HG03060 (cell line): ENCODE data around the gene PLCD3.

Source experiments
- ATAC-seq: cut with Tn5 transposase; IDR thresholded peaks from one replicate; pipeline ENCODE4 v1.9.1; 2021; ENCODE audit warnings: low read depth, moderate number of reproducible peaks; ENCODE audit not compliant: unreplicated experiment

PLCD3 gene, protein sequence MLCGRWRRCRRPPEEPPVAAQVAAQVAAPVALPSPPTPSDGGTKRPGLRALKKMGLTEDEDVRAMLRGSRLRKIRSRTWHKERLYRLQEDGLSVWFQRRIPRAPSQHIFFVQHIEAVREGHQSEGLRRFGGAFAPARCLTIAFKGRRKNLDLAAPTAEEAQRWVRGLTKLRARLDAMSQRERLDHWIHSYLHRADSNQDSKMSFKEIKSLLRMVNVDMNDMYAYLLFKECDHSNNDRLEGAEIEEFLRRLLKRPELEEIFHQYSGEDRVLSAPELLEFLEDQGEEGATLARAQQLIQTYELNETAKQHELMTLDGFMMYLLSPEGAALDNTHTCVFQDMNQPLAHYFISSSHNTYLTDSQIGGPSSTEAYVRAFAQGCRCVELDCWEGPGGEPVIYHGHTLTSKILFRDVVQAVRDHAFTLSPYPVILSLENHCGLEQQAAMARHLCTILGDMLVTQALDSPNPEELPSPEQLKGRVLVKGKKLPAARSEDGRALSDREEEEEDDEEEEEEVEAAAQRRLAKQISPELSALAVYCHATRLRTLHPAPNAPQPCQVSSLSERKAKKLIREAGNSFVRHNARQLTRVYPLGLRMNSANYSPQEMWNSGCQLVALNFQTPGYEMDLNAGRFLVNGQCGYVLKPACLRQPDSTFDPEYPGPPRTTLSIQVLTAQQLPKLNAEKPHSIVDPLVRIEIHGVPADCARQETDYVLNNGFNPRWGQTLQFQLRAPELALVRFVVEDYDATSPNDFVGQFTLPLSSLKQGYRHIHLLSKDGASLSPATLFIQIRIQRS

GRCh38 chr17:45132320-45132571, at the start of gene PLCD3:
PLCD3 (minus strand) TSS chr17:45132515; CDS start chr17:45132410, 105 bp downstream.
- ATAC-seq, result no peak

DNA sequence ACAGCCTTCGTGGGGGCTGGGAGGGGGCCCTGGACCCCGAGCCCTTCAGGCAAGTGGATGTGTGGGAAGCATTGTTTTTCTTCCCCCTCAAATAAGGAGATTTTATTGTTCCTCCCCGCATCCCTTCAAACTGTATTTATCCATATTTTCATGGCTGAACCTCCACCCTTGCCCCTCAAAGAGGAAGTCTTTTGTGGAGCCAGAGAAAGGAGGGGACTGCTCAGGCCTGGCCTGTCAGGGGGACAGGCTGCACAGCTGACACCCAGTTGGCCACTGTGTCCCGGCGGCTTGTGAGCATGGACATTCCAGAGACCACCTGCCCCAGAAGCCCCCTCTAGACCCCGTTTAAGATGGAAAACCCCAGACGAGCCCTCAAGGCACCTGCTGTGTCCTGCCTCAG, 45.2 kb upstream of the PLCD3 start:
- ATAC-seq, result no peak

DNA sequence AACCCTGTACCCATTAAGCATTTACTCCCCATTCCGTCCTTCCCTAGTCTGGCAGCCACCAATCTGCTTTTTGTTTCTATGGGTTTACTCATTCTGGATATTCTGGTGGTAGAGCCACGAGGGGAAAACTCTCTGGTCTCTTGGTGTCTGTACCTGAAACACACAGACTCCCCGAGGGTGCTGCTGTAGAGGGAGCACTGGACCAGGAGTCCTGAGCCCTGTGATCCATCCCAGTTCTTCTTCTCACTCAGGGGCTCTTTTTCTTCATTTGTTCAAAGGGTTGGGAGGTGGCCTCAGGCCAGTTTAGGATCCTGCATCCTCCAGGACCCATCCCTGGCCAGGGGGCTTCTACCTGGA, 43.4 kb upstream of the PLCD3 start:
- no peak for ATAC-seq

- no peak for ATAC-seq
These were observed 40.4 kb upstream of the PLCD3 start for GRCh38 chr17:45172541-45173286.

- no peak for ATAC-seq
These were observed 39.9 kb upstream of the PLCD3 start for GRCh38 chr17:45172232-45172540.

- no peak for ATAC-seq
These were observed 39.3 kb upstream of the PLCD3 start for GRCh38 chr17:45171338-45172231.

GRCh38 chr17:45170931-45171337, 38.6 kb upstream of the PLCD3 start:
- ATAC-seq, result no peak

GRCh38 chr17:45170280-45170930, 38.1 kb upstream of the PLCD3 start:
- ATAC-seq, result no peak

GRCh38 chr17:45168991-45169752, 36.9 kb upstream of the PLCD3 start:
- ATAC-seq, result no peak

- ATAC-seq, result no peak
These were observed 32.5 kb upstream of the PLCD3 start for GRCh38 chr17:45164734-45165269.

DNA sequence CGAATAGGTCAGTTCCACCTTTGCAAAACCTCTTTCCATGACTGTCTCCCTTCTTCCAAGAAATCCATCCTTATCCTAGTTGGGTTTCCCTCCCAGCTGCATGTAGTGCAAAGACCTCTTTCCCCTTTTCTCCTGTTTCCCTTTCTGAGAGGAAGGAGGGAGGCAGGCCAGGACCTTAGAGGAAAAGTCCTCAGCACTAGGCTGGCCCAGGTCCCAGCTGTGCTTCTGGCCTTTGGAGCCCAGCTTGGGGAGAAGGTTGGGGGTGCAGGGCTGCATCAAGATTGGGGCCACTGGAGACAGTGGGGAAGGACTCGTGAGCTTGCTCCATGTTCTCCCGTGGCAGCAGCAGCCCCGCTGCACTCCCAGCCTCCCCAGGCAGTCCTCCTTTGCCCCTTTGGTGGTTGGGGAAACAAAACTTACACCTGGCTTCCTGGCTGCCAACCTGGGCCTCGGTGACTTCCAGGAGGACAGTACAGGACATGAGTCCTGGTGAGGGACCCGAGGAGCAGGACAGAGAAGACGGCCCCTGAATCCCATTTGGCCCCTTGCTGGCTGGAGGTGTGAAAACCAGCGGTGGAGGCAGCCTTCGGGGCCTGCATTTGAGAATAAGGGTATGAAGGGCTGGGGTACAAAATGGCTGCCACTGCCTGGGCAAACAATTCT, 29.8 kb upstream of the PLCD3 start:
- ATAC-seq, result no peak

DNA sequence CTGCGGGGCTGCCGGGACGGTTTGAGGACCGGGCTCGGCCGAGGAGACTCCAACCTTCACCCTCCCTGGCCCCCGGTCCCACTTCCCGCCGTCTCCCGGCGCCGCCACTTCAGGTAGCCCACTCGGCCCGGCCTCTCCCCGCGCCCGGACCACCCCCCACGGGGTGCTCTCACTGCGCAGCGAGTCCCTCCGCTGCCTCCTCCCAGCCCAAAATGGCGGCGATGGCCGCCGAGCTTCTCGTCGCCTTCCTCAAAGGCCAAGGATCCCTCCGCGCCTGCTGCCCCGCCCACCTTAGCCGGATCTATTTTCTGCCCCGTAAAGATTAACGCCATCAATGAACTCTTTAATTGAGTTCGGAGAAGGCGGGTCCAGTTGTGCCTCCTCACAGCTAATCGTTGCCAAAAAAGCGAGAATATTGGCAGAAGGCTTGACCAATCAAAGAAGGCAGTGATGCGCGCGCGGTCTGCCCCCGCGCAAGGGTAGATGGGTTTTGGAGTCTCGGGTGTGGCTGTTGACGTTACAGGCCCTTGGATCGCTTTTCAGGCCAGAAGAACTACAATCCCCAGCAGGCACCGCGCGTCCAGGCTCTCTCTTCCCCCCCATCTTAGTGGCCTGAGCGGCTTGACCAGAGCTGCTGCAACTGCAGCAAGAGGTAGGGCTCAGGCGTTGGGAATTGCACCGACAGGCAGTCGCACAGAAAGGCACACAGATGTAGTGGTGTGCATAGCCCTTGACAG, 29.1 kb upstream of the PLCD3 start, which contains the start of gene HEXIM2:
Gene HEXIM2 (plus strand): TSS at position 588 of the 737 bp plus-strand sequence. CDS start 919 bp downstream, outside the sequence.
- peak; percentile 94 for ATAC-seq

DNA sequence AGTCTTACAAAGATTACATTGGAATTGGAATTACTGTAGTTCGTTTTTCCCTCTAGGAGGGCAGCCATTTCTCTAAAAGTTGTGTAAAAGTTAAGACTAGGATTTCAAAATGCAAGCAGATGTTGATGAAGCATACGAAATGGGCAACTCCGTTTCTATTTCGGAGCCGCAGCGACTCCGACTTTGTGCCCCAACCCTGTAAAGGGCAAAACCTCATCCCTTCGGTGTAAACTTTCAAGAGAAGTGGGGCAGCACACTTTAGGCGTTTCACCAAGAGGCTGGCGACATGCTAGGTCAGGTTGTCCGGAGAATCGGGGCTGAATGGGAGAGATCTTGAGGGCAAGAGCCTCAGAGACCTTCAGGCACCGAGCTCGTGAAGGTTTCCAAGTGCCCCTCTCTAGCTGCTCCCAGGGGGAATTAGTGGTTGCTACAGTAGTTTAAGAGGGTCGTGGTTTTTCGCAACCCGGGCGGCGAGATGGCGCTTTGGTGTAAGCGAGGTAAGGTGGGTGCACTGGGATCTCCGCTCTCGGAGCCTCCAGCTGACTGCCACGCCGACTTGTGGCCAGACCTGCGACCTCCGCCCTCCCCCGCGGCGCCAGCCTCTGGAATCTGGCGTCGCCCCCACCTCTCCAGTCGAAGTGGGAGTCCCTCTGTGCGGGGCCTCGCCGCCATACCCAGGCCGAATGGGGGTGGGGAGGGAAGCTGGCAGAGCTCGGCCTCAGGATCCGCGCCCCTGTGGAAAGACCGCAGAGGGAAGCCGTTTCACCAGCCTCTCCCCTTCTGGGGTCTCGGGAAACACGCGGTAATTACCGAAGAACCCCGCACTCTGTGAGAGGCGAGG, 28.4 kb upstream of the PLCD3 start:
- ATAC-seq, result no peak

DNA sequence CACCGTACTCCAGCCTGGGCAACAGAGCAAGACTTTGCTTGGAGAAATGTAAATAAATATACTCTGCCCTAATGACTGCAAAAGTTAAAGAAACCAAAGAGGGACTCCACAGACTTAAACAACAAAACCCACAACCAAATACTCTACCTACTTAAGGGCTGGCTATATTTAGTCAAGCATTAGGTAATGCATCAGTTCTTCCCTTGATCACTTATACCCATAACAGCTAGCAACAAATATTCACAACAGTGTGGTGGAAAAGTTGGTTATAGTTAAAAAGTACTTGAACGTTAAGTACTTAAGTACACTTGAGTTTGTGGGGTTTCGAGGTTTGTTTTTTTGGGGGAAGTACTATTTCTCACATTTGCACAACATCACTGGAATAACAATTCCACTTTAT, 23.9 kb upstream of the PLCD3 start:
- no peak for ATAC-seq

DNA sequence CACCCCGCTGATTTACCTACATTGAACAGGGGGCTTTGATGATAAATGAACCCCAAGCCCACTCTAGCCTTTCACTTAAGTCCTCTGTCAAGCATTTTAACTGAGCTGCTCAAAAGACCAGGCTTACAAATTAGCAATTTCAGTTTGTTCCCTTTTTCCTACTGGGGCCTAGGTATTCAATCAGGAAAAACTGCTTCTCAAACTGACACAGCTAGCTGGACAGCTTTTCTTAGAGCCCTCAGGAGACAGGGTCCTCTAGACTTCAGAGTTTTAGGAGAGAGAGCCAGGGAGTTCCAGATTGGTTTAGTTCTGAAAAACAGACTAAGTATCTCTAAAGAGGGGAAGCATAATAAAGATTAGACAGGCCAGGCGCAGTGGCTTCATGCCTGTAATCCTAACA, 23.2 kb upstream of the PLCD3 start:
- no peak for ATAC-seq

DNA sequence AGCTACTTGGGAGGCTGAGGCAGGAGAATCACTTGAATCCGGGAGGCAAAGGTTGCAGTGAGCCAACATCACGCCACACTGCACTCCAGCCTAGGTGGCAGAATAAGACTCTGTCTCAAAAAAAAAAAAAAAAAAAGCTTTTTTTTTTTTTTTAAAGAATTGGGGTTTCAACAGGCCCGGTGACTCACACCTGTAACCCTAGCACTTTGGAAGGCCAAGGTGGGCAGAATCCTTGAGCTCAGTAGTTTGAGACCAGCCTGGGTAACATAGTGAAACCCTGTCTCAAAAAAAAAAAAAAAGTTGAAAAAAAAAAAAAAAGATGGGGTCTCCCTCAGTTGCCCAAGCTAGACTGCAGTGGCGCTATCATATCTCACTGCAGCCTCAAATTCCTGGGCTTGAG, 22.7 kb upstream of the PLCD3 start:
- no peak for ATAC-seq
